Activated naive CD4-positive, alpha-beta T cell treated with anti-CD3 and anti-CD28 coated beads, Interleukin-2, amount 10 ng/mL, durations not matched to agents 7 days and 5 days (primary cell): Measurements from ENCODE around the gene VSNL1.
A peak's percentile ranks its signal among the peaks of the same experiment; 100 is the strongest.

Source experiments
- CTCF ChIA-PET: fragments of 350-600 bp; sonication (Branson Sonifier 250); formaldehyde crosslinking; loops from one replicate; lab custom pipeline; 2021; ENCODE audit warnings: antibody characterized with exemption; lab: Charles Lee
- DNase-seq: peaks from one replicate; pipeline ENCODE4 v3.0.0-alpha.2; 2020
- H3K27ac Mint-ChIP-seq: one replicate; pipeline ENCODE4 v1.8.0; 2021; ENCODE audit warnings: mild to moderate bottlenecking, moderate library complexity, mixed read lengths
- H3K27me3 Mint-ChIP-seq: one replicate; pipeline ENCODE4 v1.8.0; 2021; ENCODE audit warnings: mild to moderate bottlenecking, mixed read lengths
- H3K36me3 Mint-ChIP-seq: one replicate; pipeline ENCODE4 v1.8.0; 2021; ENCODE audit warnings: mixed read lengths
- H3K4me1 Mint-ChIP-seq: one replicate; pipeline ENCODE4 v1.8.0; 2021; ENCODE audit warnings: mixed read lengths
- H3K4me3 Mint-ChIP-seq: one replicate; pipeline ENCODE4 v1.8.0; 2021; ENCODE audit warnings: mild to moderate bottlenecking, moderate library complexity, mixed read lengths
- H3K9me3 Mint-ChIP-seq: one replicate; pipeline ENCODE4 v1.8.0; 2021; ENCODE audit warnings: mixed read lengths

The VSNL1 gene

DNA sequence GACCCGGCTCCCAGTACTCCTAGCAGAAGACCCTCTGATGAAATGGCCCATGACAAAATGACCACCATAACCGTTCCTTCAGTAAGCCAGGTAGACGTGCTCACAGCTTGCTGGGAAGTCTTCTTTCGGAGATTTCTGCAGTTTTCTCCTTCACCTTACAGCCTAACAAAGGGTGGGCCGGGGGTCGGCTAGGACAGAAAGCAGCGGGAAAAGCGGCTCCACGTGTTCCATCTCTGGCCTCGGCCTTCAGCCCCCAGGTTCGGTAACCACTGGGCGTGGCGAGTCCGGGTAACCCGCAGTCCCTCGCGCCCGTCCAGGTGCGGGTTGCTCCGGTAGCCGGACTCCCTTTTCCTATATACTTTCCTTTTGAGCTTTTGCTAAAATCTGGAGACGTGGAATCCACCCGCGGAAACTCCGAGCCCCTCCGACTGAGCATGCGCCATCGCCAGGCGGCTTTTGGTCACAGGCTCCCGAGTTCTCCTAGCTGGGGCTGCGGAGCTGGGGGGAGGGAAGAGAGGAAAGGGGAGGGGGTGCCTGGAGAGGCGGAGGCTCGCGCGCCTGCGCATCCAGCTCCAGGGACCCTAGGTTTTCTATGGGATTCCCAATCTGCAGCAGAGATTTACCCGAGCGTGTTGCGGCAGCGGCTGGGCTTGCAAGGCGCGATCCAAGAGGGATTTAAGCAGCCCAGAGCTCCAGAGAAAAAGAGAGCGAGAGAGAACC lies at the start of gene VSNL1:
Gene VSNL1 (plus strand): TSS at position 604 of the 720 bp plus-strand sequence. CDS start 51,379 bp downstream, outside the sequence.
- Mint-ChIP-seq H3K36me3 (no peaks in the 10 kb centered on the region), H3K27ac (no peak within 1 kb of the TSS)

GRCh38 chr2:17495590-17495989 lies 44.9 kb upstream of the VSNL1 start:
- H3K9me3 Mint-ChIP-seq: no peaks in the 10 kb centered on the region
- no peaks in the 10 kb centered on the region for H3K27me3 Mint-ChIP-seq
- DNase-seq: no peak
- H3K27ac Mint-ChIP-seq: no peak overlapping the region
- CTCF ChIA-PET: no interaction called here
- no peaks in the 10 kb centered on the region for H3K4me1 Mint-ChIP-seq
- H3K36me3 Mint-ChIP-seq: no peaks in the 10 kb centered on the region
- H3K4me3 Mint-ChIP-seq: no peak overlapping the region

More for the DNA sequence above, at the start of gene VSNL1:
- no peak within 1 kb of the TSS for H3K4me3 Mint-ChIP-seq
- H3K27me3 Mint-ChIP-seq: peaks cover 57% of the 10 kb centered on the region
- no peaks in the 10 kb centered on the region for H3K9me3 Mint-ChIP-seq
- CTCF ChIA-PET: no interaction called here
- peaks cover 2% of the 10 kb centered on the region for H3K4me1 Mint-ChIP-seq
- no peak for DNase-seq

- DNase-seq: no peak
- H3K27me3 Mint-ChIP-seq: no peaks in the 10 kb centered on the region
- CTCF ChIA-PET: interaction anchor here (0.6 kb wide), 1 partner anchor 50 kb away, joined by 3 read pairs; no protein-coding TSS in a partner anchor
- H3K4me3 Mint-ChIP-seq: no peak overlapping the region
- no peaks in the 10 kb centered on the region for H3K4me1 Mint-ChIP-seq
- H3K27ac Mint-ChIP-seq: no peak overlapping the region
- H3K36me3 Mint-ChIP-seq: no peaks in the 10 kb centered on the region
- H3K9me3 Mint-ChIP-seq: no peaks in the 10 kb centered on the region
These were observed 42.8 kb upstream of the VSNL1 start for GRCh38 chr2:17497718-17498117.

- Mint-ChIP-seq H3K27ac (no peak overlapping the region), H3K9me3 (no peaks in the 10 kb centered on the region), H3K36me3 (no peaks in the 10 kb centered on the region), H3K4me1 (no peaks in the 10 kb centered on the region), H3K4me3 (no peak overlapping the region), H3K27me3 (no peaks in the 10 kb centered on the region)
- CTCF ChIA-PET: no interaction called here
- no peak for DNase-seq
These were observed 33.5 kb upstream of the VSNL1 start for GRCh38 chr2:17506736-17507616.

DNA sequence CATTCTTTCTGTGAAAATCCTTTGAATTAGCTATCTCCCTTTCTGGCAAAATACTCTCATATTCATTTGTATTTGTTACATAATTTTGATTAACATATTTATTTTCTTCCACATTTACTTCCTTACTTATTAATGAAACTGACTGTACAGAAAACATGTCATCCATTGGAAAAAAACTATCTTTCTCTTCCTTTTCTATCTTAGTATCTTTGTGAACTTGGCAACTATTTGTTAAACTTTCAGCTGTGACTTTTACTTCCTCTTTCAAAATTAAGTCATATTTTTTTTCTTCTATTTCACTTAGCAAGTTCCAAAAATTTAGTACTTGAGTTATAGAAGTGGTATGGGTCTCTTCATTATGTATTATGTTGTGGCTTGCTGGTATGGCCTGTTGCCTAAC lies 24.8 kb upstream of the VSNL1 start:
- peaks cover 12% of the 10 kb centered on the region for H3K27me3 Mint-ChIP-seq
- CTCF ChIA-PET: no interaction called here
- H3K4me3 Mint-ChIP-seq: no peak overlapping the region
- H3K9me3 Mint-ChIP-seq: no peaks in the 10 kb centered on the region
- H3K27ac Mint-ChIP-seq: no peak overlapping the region
- H3K36me3 Mint-ChIP-seq: no peaks in the 10 kb centered on the region
- no peak for DNase-seq
- H3K4me1 Mint-ChIP-seq: no peaks in the 10 kb centered on the region

- CTCF ChIA-PET: no interaction called here
- Mint-ChIP-seq H3K4me1 (no peaks in the 10 kb centered on the region), H3K27ac (no peak overlapping the region), H3K36me3 (no peaks in the 10 kb centered on the region), H3K4me3 (no peak overlapping the region), H3K9me3 (no peaks in the 10 kb centered on the region), H3K27me3 (peaks cover 12% of the 10 kb centered on the region)
- DNase-seq: no peak
These were observed 22.9 kb upstream of the VSNL1 start for GRCh38 chr2:17517481-17518211.

- H3K4me3 Mint-ChIP-seq: no peak within 1 kb of the TSS
- no peaks in the 10 kb centered on the region for H3K9me3 Mint-ChIP-seq
- no peaks in the 10 kb centered on the region for H3K36me3 Mint-ChIP-seq
- peak; percentile 21 for DNase-seq
- no peaks in the 10 kb centered on the region for H3K4me1 Mint-ChIP-seq
- CTCF ChIA-PET: no interaction called here
- no peak within 1 kb of the TSS for H3K27ac Mint-ChIP-seq
- H3K27me3 Mint-ChIP-seq: peaks cover 12% of the 10 kb centered on the region
These were observed 22.0 kb upstream of the VSNL1 start, which contains the start of gene RAD51AP2 for GRCh38 chr2:17518212-17519154. TSS of gene RAD51AP2 (minus strand) at chr2:17518440. CDS start at chr2:17518415, 25 bp downstream.

GRCh38 chr2:17519486-17519885 lies 21.0 kb upstream of the VSNL1 start:
- no peak for DNase-seq
- no peak overlapping the region for H3K27ac Mint-ChIP-seq
- peaks cover 12% of the 10 kb centered on the region for H3K27me3 Mint-ChIP-seq
- H3K36me3 Mint-ChIP-seq: no peaks in the 10 kb centered on the region
- no peaks in the 10 kb centered on the region for H3K9me3 Mint-ChIP-seq
- CTCF ChIA-PET: no interaction called here
- no peak overlapping the region for H3K4me3 Mint-ChIP-seq
- H3K4me1 Mint-ChIP-seq: no peaks in the 10 kb centered on the region

GRCh38 chr2:17520761-17521160 lies 19.7 kb upstream of the VSNL1 start:
- Mint-ChIP-seq H3K27ac (no peak overlapping the region), H3K4me1 (no peaks in the 10 kb centered on the region), H3K4me3 (no peak overlapping the region), H3K27me3 (peaks cover 12% of the 10 kb centered on the region), H3K9me3 (no peaks in the 10 kb centered on the region), H3K36me3 (no peaks in the 10 kb centered on the region)
- DNase-seq: no peak
- CTCF ChIA-PET: no interaction called here

GRCh38 chr2:17521621-17522020 lies 18.9 kb upstream of the VSNL1 start:
- Mint-ChIP-seq H3K27me3 (peaks cover 12% of the 10 kb centered on the region), H3K36me3 (no peaks in the 10 kb centered on the region), H3K4me3 (no peak overlapping the region), H3K27ac (no peak overlapping the region), H3K9me3 (no peaks in the 10 kb centered on the region), H3K4me1 (no peaks in the 10 kb centered on the region)
- no peak for DNase-seq
- CTCF ChIA-PET: no interaction called here

DNA sequence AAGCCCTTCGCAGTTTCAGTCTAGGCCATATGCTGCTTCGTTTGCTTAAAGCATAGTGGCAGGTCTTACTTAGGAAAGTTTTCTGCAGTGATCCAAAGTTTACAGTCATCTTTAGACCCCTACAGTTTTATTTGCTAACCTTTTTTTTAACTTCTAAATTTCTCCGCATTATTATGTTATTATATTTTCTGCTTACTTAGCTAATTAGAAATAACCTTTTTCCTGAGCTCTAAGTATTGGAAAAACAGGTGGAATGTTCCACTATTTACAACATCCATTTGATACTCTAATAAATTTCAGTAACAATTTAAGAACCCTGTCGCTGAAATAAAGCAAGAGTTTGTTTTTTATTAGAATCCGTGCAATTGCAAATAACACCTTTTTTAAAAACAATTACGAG lies 18.2 kb upstream of the VSNL1 start:
- Mint-ChIP-seq H3K36me3 (no peaks in the 10 kb centered on the region), H3K4me3 (no peak overlapping the region), H3K27me3 (peaks cover 12% of the 10 kb centered on the region), H3K4me1 (no peaks in the 10 kb centered on the region), H3K27ac (no peak overlapping the region), H3K9me3 (no peaks in the 10 kb centered on the region)
- DNase-seq: no peak
- CTCF ChIA-PET: no interaction called here

DNA sequence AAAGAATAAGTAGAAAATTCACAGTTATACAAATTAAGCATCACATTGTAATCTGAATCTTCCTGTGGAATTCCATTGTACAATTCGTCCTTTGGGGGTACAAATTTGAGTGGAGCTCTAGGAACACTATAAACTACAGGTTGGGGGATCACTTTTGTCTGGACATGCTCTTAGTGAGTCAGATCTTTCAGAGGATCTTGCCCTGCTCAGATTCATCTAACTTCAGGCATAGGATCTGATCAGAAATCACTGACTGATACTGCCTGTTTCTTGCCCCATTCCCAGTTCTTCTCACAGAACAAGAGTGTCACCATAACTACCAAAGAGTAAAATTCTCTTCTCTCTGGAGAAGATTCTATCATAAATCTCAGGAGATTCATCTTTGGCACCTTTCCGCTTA lies 10.7 kb upstream of the VSNL1 start:
- Mint-ChIP-seq H3K4me1 (no peaks in the 10 kb centered on the region), H3K36me3 (no peaks in the 10 kb centered on the region), H3K27ac (no peak overlapping the region), H3K9me3 (no peaks in the 10 kb centered on the region), H3K4me3 (no peak overlapping the region), H3K27me3 (no peaks in the 10 kb centered on the region)
- CTCF ChIA-PET: no interaction called here
- DNase-seq: no peak

GRCh38 chr2:17533546-17533945 lies 7.0 kb upstream of the VSNL1 start:
- peaks cover 9% of the 10 kb centered on the region for H3K27me3 Mint-ChIP-seq
- H3K9me3 Mint-ChIP-seq: no peaks in the 10 kb centered on the region
- H3K36me3 Mint-ChIP-seq: no peaks in the 10 kb centered on the region
- no peak for DNase-seq
- H3K4me3 Mint-ChIP-seq: no peak overlapping the region
- H3K4me1 Mint-ChIP-seq: peaks cover 2% of the 10 kb centered on the region
- H3K27ac Mint-ChIP-seq: no peak overlapping the region
- CTCF ChIA-PET: no interaction called here
